Vagina (tissue), 2 donors: ENCODE measurements around the gene INO80C.

Experiments
- POLR2A ChIP-seq, 2 donors: fragments of 450-650 bp; IDR thresholded peaks; one replicate each; pipeline ENCODE4 v1.6.1; 2017; ENCODE audit warnings: antibody characterized with exemption in 2 of 2, mild to moderate bottlenecking in 2 of 2, moderate library complexity in 2 of 2
- TF ChIP-seq, protein P1 (sequence below), 3 experiments: fragments of 450-650 bp in 2 of 3; fragments of 200-600 bp in 1 of 3; sonication (generic) in 1 of 3; IDR thresholded peaks; one replicate each; pipeline ENCODE4 v1.5.1; 2017 to 2019; ENCODE audit warnings: antibody characterized with exemption in 3 of 3, mild to moderate bottlenecking in 2 of 3, moderate library complexity in 2 of 3

DNA sequence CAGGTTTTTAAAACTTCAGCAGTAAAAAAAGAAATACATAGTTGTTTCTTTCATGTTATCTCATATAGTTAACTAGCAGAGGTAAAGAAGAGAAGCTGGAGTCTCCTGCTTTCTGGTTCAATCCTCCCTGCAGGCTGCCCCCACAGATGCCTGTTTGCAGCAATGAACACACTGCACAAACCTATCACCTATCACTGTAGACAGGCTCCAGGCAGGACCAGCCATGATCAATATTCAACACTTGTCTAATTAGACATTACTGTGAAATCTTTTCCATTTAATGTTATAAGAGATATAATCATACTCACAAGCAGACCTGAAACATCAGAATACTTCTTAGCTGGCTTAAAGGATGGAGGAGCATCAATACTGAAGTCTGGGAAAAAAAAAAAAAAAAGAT lies 19.8 kb downstream of the INO80C start:
- TF ChIP-seq, protein P1, sequence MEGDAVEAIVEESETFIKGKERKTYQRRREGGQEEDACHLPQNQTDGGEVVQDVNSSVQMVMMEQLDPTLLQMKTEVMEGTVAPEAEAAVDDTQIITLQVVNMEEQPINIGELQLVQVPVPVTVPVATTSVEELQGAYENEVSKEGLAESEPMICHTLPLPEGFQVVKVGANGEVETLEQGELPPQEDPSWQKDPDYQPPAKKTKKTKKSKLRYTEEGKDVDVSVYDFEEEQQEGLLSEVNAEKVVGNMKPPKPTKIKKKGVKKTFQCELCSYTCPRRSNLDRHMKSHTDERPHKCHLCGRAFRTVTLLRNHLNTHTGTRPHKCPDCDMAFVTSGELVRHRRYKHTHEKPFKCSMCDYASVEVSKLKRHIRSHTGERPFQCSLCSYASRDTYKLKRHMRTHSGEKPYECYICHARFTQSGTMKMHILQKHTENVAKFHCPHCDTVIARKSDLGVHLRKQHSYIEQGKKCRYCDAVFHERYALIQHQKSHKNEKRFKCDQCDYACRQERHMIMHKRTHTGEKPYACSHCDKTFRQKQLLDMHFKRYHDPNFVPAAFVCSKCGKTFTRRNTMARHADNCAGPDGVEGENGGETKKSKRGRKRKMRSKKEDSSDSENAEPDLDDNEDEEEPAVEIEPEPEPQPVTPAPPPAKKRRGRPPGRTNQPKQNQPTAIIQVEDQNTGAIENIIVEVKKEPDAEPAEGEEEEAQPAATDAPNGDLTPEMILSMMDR (IDR thresholded peaks at IDR 0.05) = no peak
- no peak for TF ChIP-seq POLR2A (IDR thresholded peaks at IDR 0.05)
